NOMO-1 treated with DMSO at 0.1 percent for 48 hours (cell line): Measurements from ENCODE around the gene IRF1.
"Not testable (repeated sequence)": the region's sequence is repeated elsewhere in the genome, so short reads cannot be mapped to it uniquely, and the experiment has no call there.

ENCODE experiments used
- DNase-seq: peaks from one replicate; lab custom pipeline; 2025; ENCODE audit not compliant: unreplicated experiment; lab: John Stamatoyannopoulos, UW

Gene IRF1

DNA sequence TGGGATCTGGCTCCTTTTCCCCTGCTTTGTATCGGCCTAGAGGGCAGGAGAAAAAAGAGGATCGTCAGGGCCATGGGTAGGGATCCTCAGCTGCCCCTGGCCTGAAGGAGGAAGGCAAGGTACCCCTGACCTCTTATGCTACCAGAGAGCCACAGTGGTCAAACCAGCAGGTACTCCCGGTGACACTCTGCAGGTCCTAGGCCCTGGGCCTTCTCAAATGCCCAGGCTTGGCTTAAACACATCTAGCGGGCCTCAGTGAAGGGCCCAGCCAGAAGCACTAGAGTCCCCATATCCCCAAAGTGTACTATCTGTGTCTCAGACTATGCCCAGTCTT lies 3.5 kb downstream of the IRF1 start:
- DNase-seq = no peak

DNA sequence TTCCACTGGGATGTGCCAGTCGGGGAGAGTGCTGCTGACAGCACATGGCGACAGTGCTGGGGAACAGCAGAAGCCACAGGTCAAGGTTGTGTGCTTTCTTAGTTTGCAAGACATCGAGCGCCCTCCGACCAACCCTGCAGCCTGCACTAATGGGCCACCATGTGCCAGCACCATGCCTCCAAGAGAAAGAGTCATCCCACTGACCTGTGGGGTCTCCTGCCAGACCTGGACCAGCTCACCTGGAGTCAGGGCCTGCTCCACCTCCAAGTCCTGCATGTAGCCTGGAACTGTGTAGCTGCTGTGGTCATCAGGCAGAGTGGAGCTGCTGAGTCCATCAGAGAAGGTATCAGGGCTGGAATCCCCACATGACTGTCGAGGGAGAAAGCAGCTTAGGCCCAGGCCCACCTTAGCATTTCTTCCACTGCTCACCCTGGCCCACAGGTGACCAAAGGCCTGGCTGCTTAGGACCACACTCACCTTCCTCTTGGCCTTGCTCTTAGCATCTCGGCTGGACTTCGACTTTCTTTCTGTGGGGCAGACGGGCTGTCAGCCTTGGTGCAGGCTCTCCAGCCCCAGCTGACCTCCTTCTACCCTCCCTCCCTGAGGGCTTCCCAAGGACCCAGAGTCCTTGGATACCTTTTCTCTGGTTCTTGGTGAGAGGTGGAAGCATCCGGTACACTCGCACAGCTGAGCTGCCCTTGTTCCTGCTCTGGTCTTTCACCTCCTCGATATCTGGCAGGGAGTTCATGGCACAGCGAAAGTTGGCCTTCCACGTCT lies 4.1 kb downstream of the IRF1 start:
- no peak for DNase-seq

DNA sequence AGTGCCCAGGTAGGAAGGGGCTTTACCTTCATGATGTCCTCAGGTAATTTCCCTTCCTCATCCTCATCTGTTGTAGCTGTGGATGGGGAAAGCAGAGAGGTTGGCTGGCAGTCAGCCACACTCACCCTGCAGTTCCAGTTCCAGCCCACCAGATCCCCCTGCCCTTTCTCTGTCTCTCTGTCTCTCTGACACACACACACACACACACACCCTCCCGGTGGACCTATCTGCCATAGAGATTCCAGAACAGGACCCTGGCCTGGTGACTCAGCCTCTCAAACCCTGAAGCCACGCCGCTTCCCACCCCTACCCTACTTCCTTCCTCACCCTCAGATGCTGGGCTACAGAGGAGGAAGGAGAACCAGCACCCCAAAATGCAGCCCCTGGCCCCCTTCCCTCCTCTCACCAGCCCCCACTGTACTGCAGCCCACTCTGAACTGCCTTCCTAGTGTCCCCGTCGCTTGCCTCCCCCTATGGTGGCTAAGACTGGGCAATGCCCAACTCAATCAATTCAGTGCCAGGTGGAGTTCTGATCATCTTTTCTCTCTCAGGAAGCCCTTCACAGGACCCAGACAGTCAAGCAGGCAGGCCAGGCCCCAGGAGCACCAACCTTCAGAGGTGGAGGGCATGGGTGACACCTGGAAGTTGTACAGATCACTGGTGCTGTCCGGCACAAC lies 4.8 kb downstream of the IRF1 start:
- no peak for DNase-seq

DNA sequence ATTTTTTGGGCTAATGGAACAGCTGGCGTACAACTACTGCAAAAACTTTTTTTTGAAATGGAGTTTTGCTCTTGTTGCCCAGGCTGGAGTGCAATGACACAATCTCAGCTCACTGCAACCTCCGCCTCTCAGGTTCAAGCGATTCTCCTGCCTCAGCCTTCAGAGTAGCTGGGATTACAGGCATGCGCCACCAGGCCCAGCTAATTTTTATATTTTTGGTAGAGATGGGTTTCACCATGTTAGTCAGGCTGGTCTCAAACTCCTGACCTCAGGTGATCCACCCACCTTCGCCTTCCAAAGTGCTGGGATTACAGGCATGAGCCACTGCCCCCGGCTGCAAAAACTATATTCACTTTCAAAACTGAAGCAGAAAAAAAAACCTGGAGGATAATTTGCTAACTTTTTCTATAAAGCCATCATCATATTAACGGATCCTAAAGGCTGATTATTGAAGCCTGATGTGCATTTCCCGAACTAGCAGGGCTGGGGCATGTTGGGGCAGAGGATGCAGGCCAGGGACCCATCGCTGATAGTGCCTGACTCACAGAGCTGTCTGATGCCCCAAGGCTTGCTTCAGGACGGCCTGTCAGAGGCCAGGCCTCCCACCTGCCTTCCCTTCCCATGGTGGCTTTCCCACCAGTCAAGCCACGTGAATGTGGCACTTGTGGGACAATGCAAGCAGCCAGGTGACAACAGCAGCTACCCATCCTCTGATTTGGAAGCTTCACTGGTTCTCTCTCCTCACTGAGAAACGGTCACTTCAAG lies 5.5 kb downstream of the IRF1 start:
- DNase-seq = not testable (repeated sequence)

DNA sequence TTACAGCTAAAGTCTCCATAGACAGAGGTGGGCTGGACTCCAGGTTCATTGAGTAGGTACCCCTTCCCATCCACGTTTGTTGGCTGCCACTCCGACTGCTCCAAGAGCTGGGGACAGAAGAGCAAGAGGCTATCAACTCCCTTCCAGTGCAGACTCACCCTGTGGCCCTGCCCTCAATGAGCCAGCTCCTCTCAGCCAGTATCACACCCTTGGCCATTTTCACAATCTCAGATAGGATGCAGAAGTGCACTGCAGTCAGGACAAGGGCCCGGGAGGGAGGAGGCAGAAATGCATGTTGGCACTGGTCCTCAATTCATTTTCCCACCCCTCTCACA lies 6.2 kb downstream of the IRF1 start:
- no peak for DNase-seq

DNA sequence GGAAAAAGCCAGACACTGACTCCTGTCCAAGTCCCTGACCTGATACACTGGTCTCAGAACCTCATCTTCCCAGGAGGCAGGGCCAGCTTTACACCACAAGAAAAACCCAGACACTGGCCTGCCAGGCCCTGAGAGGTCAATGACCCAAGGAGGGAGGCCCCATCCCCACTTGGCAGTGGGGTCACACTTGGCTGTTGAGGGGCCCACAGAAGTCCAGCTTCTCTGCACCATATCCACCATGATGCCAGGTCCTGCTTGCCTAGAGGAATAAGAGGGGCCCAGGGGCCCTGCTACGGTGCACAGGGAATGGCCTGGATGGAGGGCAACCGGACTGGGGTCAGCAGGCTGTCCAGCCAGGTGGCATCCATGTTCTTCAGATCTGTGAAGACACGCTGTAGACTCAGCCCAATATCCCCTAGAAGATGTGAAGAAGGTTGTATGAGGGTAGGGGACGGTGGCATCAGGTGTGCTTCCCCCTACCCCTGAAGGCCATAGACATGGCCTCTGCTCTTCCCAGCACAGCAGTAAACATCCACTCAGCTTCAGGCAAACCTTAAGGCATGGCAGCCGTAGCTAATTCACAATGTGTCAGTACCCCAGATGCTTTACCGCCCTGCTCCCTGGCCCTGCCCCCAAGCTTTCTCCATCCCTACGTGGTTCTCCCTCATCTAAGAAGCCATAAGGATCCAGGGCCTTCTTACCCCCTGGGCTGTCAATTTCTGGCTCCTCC lies 6.7 kb downstream of the IRF1 start:
- DNase-seq = no peak

DNA sequence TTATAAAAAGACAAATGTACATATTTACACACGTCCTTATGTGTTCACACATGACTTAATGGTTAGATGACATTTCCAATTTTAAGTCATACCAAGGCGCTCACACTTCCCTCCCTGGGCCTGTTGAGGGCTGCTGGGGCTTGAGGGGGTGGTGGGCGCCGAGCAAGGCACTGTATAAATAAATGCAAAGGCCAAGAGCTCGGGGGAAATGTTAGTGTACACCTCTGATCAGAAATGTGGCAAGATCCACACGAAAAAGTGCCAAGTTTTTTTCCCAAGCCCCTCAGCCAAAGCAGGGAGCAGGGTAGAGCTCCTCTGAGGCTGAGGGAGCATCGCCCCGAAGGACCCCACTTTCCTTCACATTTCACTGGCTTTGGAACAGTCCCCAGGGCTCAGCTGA lies 7.5 kb downstream of the IRF1 start:
- no peak for DNase-seq

DNA sequence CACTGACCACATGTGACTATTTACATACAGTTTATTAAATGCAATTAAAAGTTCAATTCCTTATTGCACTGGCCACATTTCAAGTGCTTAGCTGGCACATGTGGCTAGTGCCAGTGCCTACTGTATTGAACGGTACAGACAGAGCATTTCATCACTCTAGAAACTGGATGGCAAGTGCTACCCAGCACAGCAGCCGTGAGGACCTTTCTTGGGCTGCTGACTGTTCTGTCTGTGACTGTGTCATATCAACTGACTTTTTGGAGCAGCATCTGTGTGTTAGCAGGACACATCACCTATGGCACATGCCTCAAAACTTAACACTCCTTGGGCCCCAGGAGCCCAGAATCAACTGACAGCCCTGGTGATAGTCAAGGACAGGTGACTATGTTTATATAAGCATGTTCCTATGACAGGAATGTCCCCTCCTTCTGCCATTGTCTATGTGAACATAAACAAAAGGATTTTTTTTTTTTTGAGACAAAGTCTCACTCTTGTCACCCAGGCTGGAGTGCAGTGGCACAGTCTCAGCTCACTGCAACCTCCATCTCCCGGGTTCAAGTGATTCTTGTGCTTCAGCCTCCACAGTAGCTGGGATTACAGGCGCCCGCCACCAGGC lies 8.9 kb downstream of the IRF1 start:
- DNase-seq = no peak

DNA sequence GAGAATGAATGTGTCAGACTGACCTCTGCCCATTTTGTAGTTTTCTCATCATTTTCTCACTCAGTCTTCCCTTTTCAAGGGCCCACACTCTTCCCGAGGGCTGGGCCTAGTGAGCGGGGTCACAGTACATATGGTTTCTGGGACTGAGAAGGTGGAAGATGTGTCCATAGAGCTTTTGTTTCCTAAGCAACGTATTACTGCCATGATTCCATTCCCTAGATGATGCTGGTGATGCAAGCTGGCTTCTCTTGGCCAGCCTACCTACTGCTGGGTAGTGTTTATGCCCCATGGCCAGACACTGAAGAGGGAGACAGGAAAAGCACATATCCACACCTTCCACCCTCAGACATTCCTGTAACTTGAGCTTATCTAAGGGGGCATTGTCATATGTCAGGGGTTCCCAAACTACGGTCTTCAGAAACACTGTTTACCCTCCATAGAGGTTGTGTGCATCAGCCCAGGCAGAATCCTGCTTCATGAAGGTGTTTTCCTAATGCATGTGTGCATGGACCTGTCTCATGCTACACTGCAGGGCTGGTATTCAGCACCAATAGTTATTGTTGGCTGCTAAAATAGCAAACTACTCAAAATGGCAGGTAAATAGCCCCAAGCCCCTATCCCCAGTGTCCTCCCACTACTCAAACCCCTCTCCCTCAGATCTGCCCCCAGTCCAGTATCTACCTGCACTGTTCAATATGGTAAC lies 9.5 kb downstream of the IRF1 start:
- no peak for DNase-seq

DNA sequence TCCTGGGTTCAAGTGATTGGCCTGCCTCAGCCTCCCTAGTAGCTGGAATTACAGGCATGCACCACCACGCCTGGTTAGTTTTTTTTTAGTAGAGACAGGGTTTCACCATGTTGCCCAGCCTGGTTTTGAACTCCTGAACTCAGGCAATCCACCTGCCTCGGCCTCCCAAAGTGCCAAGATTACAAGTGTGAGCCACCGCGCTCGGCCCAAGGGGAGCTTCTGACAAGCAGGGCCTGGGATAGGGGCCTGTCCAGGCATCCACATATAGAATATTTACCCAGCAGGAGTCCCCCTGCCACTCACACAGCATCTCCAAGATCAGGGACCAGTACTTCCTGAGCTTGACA lies 10.1 kb downstream of the IRF1 start:
- no peak for DNase-seq

DNA sequence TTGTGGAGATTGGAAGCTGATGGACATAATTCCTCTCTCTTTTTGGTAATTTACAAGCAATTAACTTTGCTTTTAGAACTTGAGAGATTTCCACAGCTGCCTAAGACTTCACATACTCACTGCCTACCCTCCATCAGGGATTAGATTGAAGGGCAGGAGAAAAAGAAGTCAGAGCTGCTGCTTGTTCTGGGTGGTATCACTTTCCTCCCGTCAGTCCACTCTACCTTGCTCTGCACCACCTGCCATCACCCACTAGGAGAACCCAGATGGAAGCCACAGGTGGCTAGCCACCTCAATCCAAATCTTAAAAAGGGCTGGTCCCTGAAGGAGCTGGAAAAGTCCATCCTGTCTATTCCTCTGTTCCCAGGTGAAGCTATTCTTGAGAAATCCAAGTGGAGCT lies 10.5 kb downstream of the IRF1 start:
- DNase-seq = no peak

DNA sequence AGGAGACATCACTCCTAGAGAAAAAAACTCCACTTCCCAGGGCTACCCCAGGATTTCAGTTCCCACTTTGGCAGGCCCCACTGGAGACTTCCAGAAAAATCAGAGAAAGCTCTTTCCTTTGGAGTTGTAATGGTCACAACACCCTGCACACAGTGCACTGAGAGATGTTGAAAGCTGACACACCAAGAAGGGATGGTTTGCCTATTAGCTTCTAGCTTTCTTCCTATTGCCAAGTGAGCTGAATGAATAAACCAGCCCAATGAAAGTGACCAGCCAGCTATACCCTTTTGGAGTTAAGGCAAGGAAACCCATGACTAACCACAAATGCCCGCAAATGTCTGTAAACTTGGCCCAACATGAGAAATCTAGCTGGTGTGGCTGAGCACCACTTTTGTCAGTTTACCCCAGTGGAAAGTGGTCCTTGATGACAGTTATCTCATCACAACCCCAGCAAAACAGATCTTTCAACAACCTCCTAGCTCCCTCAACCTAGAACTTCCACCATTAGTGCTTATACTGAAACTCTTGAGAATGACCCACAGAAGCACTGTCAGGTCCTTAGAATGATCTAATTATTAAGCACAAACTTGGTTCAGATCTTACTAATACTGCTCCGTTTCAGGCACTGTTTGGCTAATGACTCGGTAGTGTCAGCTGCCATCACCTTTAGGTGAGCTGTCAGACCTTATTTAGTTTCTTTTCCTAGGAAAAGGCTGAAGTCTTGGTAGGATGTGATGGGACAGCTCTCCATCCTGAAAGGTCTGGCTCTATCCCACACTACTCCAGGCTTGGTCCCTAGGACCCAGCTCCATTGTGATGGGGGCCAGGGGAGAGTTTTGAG lies 11.2 kb downstream of the IRF1 start:
- no peak for DNase-seq

DNA sequence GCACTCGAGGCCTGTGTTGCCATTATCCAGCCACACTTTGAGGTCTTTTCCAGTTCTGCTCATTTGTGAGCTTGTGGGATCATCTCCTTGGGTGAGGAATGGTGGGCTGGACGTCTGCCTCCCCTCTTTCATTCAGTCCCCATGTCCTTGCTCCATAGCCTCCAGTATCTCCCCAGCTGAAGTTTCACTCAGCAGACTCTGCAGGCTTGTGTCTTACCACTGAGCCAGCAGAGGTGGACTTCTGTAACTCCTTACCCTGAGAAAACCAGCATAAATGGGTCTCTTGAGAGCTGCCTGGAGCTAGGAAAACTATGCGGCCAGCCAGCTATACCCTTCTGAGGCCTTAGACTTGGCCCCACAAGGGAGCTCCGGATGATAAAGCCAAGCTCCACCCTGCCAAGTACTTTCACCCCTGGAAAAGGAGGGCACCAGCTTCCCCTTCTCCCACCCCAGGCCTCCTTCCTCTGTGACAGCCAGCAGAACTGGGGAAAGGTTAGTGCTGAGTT lies 12.2 kb downstream of the IRF1 start:
- no peak for DNase-seq

DNA sequence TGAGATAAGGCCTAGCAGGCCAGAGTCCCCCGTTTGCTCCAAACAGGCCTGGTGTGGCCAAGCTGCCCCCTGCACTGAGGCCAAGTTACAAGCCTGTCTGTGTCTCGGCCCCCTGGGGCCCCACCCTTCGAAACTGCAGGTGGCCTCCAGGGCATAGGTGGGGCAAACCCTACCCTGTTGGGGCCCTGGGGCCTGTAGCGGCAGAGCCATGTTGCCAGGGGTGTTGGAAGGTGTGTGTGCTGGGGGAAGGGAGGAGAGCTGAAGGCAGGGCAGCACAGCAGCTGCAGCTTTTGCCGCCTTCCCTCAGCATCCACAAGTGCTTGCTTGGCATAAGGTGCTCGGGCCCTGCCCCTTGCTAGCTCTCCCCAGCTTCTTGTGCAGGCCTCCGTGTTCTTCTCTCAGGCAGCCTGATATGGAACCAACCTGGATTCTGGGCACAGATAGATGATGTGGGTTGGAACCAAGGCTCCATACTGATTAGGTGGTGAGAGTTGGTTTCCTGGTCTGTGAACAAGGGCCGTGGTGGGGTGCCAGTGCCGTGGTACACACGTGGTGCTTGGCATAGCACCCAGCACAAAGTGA lies 12.7 kb downstream of the IRF1 start:
- no peak for DNase-seq

DNA sequence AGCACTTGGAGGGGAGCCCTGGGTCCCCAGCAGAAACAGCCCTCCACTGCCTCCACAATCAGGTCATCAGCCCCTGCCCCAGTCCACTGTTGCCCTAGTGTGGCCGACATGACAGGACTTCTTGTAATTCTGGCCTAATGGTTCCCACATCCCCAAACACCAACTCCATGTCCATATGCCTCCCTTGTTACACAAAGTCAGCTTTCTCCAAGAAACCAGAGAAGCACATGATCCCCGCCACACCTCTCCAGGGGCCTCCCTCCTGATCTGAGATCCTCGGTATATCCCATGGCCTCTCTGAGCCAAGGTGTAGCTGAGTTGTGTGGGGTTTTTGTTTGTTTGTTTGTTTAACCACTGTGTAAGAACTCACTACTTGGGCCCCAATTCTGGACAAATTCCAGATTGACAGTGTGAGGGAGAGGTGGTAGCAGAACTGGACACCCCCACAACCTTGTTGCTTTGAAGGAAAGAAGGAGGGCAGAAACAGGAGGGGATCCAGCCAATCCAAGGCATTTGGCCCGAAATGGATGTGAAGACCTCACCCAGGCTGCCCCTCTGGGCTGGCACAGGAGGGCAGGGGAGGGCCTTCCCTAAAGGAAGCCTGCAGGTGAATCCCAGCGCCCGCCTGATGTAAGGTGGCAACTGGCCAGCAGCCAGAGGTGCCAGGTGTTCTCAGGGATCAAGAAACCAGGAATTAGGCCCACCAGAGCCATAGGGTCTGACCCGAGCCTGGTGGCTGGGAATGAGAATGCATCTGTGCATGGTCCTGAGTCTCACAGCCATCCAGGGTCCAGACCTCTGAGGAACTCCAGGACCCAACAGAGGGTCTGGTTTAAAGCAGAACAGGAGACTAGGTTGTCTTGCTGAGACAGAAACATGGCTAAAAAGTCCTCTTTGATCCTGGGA lies 13.4 kb downstream of the IRF1 start:
- no peak for DNase-seq

DNA sequence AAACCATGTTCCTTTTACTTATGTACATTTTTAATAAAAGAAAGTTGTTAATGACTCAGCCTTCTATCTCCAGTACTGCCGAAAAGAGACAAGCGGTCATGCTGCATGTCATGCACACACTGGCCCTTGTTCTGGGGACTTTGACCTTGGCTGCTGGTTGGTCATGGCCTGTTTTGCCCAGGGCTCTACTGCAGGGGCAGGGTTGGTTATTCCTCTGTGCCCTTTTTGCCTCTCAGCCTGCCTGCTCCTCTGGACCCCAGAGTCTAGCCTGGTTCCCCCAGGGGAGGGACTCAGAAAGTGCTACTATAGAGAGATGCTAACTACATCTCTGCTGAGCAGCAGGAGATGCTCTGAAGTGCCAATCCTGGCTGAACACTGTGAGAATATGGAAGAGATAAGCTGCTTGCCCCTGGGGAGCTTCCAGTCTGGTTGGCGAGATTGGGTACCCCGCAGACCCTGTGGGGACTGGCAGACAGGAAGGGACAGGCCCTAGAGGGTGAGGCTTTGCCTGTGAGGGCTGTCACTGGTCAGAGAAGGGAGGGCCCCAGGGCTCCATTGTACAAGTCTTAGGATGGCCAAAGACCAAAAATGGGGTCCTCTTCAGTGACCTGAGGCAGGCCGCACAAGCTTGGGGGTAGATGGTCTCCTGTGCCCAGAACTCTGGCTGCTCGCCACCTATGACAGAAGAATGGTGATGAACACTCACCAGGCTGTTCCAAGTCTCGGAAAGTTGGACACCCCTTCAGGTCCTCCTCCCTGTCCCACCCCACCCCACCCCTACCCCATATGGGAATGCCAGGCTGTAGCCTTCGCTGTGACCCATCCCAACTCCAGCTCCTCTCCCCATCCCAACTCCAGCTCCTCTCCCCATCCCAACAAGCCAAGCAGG lies 14.3 kb downstream of the IRF1 start:
- DNase-seq = no peak

DNA sequence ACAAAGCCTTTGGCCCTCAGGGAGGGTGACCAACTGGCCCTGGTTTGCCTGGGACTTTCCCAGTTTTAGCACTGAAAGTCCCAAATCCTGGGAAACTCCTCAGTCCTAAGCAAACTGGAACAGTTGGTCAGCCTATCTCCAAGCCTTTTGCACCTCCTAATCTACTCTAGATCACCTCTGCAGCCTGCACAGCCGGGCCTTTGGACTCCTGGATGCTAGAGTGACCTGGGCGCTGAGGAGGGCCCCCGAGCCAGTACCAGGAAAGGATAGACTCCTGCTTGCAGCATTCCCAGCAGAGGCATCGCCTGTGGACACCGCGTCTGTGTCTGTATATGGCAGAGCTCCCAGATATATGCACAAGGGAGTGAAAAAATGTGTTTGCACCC lies 15.1 kb downstream of the IRF1 start:
- no peak for DNase-seq
